HG03571 (cell line): ENCODE results near the gene S100A4.

ENCODE experiments used
- ATAC-seq: cut with Tn5 transposase; IDR thresholded peaks from one replicate; pipeline ENCODE4 v1.9.1; 2021; ENCODE audit not compliant: unreplicated experiment

S100A4 gene

DNA sequence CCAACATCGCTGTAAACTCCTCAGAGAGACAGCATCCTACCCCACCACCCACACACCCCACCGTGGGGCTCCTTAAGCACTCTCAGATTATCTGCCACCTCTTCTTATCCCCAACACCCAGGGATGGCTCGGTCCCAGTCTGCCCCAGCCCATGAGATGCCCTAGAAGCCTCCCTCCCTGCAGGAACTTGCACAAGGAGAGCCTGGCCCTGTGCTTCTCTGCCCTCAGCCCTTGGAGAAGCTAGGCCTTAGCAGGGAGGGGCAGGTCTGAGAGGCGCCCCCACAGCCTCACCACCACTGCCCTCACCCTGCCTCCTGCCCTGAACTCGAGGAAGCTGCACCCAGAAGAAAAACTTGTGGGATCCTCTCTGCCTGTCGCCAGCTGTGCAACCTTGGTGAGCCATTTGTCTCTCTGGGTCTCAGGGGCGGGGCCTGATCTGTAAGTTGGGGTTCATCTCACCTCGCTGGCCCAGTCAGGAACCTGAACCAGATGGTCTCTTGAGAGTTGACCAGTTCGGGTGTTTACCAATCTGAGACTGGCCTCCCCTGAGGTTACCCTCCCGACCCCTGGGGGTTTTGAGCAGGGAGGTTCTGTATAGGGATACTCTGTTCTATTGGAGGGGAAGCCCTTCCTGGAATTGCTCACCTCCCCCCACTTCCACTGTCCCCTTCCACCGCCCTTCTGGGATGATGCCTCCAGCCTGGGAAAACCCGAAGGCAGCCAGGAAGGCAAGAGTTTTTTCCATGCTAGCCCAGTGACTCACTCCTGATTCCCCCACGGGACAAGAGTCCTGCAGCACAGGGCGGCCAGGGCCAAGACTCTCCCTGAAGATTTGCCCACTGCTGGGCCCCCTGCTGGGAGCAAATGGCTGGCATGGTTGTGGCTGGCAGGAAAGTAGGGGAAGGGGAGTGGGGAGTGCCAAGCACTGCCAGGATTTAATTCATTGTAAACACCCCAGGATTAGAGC lies 3.4 kb upstream of the S100A4 start, which contains the start of gene S100A3:
S100A3 (minus strand) TSS at position 537 of the 967 bp plus-strand sequence. CDS start 773 bp downstream, outside the sequence.
- ATAC-seq, result no peak

DNA sequence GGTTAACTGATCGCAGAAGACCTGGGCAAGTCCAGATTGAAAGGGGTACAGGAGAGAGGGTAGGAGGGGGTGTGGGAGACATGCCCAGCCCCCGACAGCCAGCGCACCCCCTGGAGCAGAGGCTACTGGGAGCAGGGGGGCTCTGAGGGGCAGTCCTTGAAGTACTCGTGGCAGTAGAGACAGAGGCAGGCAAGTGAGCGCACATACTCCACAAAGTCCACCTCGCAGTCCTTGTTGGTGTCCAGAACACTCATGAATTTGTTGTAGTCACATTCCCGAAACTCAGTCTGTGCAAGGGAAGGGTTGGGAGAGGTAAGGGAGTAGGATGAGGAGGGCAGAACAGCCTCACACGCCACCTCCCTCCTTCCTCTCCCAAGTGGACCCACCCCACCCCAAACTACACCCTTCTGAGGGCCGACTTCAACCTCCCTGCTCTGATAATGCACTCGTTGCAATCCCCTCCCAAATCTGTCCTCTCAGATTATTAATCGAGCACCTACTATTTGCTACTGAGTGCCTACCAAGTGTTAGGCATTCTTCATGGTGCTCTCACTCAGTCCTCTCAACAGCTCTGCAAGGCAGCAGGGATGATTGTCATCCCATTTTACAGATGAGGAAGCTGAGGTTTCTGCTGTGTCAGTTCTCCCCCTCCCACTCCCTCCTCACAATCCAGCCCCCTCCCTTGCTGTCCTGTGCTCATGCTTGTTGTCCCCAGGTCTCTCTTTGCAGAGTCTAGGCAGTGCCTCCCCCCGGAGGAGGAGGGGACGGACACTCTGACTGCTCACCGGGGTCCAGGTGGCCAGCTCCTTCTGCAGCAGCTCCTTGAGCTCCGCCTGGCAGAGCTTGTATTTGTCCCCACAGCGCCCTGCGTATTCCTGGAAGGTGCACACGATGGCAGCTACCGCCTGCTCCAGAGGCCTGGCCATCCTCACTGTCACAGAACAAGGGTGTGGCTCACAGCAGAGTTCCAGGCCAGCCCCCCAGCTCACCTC lies 2.2 kb upstream of the S100A4 start:
- no peak for ATAC-seq

DNA sequence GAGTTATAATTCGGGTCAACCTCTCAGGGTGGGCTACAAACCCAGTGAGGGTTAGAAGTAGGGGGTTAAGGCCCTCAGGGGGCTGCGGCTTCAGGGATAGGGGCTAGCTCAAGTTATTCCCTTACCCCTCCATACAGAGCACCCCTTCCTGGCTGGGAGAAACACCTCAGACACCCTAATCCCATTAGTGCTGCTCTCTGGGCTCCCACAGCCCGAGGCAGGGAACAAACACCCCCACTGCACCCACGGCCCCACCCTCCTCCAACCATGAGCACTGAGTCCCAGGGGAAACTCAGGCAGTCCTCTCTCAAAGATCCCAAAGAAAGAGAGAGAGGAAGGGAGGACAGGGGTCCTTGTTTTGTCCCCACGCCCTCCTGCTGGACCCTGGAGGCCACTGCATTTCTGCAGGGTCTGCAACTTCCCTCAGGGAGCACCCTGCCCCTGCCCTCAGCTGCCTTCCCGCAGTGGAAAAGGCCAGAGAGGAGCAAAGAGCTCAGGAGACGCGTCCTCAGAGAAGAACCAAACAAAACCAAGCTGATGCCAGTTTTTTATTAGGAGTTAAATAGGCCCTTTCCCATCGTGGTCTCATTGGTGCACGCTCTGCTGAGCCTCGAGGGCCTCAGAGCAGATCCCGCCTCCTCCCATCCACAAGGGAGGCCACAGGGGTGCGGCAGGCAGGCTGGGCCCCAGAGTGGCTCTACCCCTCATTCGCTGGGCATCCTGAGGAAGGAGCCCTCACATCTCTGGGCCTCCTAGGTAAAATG lies 1.4 kb upstream of the S100A4 start:
- ATAC-seq, result no peak

DNA sequence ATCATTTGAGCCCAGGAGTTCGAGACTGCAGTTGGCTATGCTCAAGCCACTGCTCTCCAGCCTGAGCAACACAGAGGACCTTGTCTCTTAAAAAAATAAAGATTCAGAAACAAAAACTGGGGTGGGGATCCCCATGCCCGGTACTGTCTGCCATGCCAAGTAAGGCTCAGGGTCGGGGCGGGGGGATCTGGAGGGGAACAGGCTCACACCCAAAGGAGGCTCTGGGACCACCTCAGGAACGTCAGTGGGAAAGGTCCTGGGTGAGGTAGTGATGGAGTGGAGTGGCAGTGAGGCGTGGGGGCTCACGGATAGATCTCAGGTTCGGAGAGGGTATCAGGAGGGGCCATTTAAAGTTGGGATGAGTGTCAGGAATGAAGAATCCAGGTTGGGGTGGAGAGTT lies 765 bp upstream of the S100A4 start:
- ATAC-seq, result no peak

DNA sequence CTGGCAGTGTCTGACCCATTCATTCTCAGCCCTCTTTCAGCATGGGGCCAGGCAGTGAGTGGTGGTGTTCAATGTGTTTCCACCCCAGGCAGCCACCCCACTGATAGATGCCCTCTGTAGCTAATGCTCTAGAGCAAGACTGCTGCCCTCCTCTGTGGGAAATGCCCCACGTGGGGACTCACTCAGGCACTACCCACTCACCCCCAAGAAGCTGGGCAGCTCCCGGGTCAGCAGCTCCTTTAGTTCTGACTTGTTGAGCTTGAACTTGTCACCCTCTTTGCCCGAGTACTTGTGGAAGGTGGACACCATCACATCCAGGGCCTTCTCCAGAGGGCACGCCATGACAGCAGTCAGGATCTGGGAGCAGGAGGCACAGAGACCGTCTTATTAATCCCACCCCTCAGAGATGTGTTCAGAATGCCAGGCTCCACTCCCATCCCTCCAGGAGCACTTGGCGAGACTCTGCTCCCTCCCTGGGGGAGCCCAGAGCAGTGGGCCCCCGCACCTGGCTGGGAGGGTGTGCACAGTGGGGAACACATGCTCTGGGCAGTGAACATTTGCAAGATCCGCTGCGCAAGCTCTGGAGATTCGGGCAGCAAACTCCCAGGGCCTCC lies 1.0 kb downstream of the S100A4 start:
- no peak for ATAC-seq

DNA sequence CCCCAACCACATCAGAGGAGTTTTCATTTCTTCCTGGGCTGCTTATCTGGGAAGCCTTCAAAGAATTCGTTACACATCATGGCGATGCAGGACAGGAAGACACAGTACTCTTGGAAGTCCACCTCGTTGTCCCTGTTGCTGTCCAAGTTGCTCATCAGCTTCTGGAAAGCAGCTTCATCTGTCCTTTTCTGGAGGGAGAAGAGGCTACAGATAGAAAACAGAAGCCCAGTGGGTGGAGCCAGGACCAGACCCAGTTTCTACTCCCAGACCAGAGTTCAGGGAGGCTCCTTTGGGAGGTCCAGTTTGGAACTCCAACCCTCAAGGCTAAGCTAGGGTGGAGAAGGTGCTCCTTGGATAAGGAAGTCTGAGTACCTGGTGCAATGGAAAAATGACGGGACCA lies 1.9 kb downstream of the S100A4 start:
- ATAC-seq, result no peak

DNA sequence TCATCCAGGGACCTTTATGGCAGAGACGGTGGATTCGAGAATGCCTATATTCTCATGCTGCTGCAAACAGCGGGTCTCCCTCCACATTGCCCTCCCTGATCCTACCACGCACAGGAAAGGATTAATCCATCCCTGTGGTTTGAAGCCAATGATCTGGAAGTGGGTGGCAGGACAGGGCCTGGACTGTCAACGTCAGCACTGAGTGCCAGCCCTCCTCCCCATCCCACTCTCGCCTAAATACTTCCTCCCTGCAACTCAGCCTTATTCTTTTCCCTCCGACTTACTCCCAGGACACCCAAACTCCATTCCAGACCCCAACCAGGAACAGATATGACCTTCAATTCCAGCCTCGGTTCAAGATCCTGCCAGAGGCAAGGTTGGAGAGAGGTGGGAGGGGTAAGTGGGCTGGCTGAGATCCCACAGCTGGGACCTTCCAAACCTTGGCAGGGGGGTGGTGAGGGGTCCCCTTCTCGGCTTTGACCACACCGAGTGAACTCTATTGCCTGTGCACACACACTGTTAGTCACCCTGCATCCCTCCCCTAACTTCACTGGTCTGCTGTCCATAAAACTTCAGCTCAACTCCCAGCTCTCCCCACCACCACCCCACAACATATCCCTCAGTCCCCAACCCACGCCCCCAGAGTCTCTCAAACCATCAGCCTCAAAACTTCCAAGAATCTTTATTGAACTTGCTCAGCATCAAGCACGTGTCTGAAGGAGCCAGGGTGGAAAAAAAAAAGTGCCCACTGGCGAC lies 2.5 kb downstream of the S100A4 start:
- ATAC-seq, result no peak

DNA sequence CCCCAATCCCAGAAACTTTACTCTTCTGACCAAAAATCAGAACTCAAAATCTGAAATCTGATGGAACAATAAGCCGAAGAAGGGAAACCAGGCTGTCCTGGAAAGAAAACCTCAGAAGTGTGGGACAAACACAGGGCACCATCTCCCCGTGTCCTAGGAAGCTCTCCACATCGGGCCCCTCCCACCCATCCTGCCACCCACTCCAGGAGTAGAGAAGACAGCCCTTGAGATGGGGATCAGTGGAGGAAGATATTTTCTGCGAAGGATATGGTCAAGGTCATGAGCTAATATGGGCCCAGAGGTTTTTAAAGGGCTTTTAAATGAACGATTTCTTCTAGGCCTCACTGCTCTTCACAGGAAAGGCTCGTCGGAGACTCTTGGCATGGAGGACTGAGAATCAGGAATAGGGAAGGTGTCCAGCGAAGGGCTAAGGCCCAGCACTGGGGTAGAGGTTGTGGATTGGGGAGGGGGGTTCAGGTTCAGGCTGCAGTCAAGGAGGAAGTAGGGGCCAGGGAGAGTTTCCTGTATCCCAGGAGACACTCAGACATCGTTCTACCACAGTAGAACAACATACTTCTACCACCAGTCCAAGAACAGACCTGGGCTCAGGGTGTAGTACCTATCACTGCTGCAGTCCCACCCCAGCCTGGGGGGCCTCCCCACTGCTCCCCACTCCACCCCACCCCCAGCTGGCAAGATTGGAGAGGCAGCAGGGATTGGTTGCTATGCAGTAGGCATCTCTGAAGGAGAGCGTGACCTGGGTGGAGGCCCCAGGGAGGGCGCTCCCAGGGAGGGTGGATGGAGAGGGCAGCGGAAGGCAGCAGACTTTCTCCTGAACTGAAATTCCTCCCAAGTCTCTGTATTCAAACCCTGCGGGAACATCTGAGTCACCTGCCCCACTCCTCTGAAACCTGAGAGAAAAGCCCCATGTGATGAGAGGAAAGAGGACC lies 3.7 kb downstream of the S100A4 start:
- ATAC-seq, result no peak

DNA sequence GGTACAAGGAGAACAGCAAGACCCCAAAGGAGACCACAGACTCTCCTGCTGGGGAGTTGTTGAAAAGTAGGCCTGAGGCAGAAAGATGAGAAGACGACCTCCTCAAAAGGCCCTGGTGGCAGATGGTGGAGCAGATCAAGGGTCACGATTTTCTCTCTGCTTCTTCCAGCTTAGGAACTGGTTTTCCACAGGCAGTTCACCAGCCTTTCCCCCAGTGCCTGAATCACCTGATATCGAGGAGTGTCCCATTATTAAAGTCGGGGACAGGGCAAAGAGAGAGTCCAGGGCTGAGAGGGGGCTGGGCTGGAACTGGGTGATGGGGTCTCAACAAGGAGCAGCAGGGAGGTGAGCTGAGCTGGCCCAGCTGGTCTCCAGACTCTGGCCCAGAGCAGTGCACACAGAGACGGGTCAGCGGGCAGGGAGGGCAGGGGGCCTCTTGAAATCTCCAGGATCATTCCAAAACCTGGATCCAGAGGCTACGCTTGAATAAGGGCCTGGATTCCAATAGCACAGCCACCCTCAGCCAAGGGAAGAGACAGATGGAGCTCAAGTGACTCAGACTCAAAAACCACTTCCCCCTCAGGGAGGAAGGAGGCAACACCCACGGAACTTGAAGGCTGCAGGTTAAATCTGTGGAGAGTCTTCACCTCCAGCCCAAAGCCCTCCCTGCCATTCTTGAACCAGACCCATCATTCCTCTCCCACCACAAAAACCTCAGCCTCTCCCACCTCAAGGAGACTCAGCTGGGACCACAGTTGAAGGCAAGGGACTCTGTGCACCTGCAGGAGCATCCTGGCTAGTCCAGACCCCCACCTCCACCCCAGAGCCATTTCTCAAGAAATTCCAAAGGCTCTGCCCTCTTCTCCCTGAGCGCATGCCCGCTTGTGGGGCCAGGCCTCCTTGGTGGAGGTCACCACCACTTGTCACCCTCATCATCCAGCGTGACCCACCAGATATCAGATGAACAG lies 4.9 kb downstream of the S100A4 start, which contains the start of gene S100A5:
S100A5 (minus strand) TSS at position 541 of the 968 bp plus-strand sequence. CDS start 743 bp downstream, outside the sequence.
- ATAC-seq, result no peak

DNA sequence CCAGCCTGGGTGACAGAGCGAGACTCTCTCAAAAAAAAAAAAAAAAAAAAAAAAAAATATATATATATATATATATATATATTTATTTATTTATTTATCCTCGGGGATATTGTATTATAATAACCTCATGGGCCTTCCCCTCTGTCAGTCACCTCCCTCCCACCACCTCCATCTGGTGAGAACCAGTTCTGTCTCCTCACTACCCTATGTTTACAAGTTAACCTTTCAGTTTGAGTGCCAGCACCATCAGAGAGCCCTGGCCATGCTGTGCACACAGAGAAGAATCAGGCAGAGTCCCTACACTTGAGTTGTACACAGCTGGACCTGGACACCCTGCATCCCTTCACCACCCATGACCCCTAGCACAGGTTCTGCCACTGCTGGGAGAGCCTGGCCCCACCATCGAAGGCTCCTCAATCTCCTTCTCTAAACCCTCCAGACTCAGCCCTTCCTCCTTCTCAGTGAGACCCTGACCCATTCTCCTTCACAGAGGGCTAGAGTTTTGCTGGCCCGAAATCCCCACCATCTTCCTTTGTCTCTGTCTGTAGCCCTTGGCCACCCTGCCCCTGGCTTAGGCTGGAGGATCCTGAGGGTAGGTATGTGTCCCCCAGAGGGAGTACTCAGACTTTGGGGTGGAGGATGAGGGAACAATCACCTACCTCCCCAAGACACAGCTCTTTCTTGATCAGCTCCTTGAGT lies 6.1 kb downstream of the S100A4 start:
- ATAC-seq, result no peak

DNA sequence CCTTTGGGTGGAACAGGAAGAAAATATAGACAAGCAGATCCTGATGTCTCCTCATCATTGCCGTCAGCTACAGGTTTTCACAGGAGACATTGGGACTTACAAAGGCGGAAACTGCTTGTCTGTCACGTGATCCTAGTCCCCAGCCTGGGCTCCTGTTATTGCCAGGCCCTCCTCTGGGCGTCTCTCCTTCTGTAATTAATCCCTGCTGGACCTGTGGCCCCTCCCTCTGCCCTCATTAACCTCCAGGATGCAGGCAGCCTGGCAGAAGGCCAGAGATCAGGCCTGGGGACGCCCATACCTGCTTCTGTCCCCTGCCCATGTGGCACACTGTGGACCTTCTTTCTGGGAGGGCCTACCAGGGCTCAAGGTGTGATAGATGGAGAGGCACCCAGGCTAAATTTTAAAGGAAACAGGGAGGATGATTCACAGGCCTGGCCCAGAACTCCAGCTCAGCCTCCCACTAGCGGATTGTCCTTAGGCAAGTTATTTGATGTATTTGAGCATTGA lies 7.2 kb downstream of the S100A4 start:
- ATAC-seq, result no peak

DNA sequence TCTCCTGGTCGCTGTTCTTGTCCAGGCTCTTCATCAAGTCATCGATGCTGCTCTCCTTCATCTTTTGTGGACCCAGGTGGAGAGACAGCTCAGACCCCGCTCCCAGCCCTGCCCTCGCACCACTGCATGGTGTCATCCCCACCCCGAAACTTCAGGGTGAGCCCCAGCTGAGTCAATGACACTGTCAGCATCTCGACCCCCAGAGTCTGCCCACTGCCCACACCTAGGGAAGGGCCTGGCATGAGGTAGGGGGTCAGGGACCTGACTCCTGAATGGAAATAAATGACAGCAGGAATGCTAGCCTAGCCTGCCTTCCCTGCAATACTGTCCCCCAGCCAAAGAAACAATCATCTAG lies 8.3 kb downstream of the S100A4 start:
- ATAC-seq, result no peak

DNA sequence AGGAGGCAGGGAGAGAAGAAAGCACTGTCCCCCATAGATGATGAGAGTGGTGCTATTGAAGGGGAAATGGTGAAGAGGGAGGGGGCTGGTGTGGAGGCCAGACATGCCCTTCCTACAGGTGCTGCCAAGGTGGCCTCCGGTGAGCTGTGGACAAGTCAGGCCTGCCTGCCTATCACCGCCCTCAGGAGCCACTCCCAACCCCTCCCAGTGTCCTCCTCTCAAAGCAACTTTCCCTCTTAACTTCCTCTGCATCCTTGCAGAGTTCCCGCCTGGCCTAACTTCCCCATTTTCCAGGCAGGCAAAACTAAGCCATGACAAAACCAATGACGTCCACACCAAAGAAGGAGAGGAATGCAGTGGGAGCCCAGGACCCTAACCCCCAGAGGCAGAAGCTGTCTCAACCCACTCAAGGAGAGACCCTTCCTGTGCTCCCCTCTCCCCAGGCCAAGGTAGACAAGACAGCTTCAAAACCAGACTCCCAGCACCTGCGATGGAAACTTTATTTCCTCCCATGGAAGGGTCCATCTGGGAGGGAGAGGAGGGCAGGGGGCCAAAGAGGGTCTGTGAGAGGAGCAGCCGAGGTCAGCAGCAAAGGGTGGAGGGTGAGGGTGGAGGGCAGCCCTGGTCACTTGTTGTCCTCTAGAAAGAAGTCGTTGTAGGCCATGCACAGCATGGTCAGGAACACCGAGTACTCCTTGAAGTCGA lies 8.8 kb downstream of the S100A4 start:
- ATAC-seq, result no peak

DNA sequence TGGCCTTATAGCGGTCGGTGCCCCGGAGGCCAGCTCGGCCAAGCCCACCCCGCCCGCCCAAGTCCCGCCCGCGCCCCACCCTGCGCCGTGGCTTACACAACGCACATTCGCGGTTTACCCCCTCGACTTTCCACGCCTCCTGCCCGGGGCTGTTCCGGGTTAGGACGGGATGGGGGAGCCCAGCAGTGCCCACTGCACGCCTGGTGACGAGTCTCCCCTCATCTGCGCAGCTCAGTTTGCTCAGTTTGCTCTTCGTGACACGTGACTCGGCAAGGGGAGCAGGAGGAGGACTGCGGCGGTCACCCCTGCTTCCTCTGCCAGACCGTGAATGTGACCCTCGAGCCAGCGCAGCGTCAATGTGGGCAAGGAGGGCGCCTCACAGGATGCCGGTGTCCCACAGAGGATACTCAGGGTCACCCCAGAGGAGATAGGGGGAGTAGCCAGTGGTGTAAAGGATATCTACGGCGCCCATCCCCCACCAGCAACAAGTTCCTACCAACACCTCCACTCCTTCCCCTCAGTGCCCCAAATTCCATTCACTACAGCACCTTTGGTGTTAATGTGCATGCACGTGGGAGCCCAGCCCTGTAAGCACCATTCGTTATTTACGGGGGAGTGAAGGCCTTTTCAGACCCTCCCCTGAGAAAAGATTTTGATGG lies 9.5 kb downstream of the S100A4 start:
- no peak for ATAC-seq
